Epithelial cell of esophagus (primary cell): ENCODE measurements around the gene PLXNA2.

Experiments
- DNase-seq: peaks from one replicate; pipeline ENCODE4 v3.0.0; 2010; ENCODE audit warnings: low read depth
- H3K4me3 ChIP-seq: 2 replicates; pipeline ENCODE4 v1.5.1; 2011; ENCODE audit warnings: mild to moderate bottlenecking, low read length, control low read depth
- TF ChIP-seq, protein P1 (sequence below): IDR thresholded peaks from 2 replicates; pipeline ENCODE4 v1.5.1; 2011; ENCODE audit warnings: low read depth, mild to moderate bottlenecking, low read length, control low read depth, inconsistent platforms; ENCODE audit not compliant: insufficient read depth; ENCODE audit errors: missing control alignments

The PLXNA2 gene

DNA sequence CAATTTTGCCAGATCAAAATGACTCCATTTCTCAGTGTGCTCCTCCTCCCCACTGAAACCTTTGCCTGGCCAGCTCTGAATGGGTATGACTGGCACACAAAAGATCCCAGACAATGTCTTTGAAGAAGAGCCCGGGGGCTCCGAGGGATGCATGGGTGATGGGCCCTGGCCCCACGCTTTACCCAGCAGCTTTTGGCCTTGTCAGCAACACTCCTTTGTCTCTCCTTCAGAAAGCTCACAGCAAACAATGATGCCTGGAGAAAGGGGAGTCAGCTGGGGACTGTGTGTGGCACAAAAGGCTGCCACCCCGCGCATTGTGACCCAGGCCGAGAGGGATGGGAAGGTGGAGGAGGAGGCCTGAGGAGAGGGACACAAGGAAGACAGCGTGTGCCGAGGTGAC, 45.9 kb downstream of the PLXNA2 start:
- no peak overlapping the region for H3K4me3 ChIP-seq
- DNase-seq = no peak
- TF ChIP-seq, protein P1, sequence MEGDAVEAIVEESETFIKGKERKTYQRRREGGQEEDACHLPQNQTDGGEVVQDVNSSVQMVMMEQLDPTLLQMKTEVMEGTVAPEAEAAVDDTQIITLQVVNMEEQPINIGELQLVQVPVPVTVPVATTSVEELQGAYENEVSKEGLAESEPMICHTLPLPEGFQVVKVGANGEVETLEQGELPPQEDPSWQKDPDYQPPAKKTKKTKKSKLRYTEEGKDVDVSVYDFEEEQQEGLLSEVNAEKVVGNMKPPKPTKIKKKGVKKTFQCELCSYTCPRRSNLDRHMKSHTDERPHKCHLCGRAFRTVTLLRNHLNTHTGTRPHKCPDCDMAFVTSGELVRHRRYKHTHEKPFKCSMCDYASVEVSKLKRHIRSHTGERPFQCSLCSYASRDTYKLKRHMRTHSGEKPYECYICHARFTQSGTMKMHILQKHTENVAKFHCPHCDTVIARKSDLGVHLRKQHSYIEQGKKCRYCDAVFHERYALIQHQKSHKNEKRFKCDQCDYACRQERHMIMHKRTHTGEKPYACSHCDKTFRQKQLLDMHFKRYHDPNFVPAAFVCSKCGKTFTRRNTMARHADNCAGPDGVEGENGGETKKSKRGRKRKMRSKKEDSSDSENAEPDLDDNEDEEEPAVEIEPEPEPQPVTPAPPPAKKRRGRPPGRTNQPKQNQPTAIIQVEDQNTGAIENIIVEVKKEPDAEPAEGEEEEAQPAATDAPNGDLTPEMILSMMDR = no peak

DNA sequence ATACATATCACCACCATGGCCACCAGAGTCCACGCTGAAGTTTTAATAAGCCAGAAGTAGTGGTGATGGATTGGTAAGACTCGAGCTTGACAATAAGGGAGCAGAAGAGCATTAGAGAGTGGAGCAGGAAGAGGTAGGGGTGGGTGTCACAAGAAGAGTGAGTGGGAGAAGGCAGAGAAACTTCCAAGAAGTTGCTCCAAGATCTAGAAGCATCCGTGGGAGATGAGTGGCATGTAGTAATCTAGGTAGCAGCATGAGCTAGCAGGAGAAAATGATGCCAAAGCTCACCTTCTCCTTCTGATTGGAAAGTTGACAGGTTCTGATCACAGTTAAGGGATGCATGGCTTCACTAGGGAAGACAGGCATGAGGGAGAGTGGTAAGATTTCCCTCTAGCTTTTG, 49.2 kb downstream of the PLXNA2 start:
- TF ChIP-seq, protein P1 = no peak
- no peak overlapping the region for H3K4me3 ChIP-seq
- DNase-seq = no peak

DNA sequence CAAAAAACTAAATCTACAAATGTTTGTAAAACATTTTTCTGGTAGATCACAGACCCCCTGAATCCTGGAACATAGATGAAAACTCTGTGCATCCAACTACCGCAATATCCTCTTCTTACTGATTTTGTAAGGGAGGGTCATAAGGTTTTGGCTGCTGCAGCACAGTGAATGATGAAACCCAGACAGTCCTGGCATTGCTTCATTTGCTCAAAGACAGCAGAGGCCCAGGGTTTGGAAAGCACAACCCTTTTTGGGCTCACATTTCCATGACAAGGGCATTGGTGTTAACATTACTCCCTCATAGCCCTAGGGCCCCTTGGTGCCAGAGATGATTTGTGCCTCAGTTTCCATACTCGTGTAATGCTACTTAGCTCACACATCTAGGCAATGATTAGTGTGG, 51.2 kb downstream of the PLXNA2 start:
- no peak for DNase-seq
- no peak overlapping the region for H3K4me3 ChIP-seq
- TF ChIP-seq, protein P1 = no peak

DNA sequence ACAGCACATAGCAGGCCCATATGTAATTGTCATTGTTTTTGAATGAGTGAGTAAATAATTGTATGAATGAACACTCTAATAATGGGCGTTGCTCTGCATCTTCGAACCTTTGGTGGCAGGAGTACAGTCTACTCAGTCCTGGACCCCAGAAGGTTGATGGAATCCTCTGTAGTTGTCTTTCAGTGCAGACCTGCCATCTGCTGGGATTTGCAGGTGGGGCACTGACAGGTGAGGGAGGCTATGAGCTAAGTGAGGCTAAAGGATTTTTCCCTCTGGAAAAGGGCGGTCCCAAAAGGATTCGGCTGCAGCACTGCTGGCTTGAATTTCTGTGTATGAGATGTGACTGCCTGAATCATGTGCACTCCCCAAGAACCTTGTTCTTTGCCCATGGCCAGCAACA, 53.4 kb downstream of the PLXNA2 start:
- no peak overlapping the region for H3K4me3 ChIP-seq
- no peak for DNase-seq
- TF ChIP-seq, protein P1 = no peak

DNA sequence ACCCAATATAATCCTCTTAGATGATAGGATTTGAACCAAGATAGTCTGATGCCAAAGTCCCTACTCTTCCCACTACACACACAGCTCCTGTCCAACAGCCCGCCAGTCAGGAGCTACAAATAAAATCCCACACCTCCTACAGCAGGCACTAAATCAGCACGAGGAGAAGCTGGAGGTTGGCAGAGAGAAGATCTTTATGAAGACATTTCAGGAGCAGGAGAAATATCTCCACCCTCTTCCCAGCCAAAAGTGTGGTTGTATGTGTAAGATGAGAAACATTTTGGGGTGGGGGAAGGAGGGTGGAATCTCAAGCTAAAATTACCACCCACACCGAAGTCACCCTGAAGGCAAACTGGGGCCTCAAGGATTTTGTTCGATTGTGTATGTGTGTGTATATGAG, 54.5 kb downstream of the PLXNA2 start:
- TF ChIP-seq, protein P1 = no peak
- DNase-seq = no peak
- no peak overlapping the region for H3K4me3 ChIP-seq

DNA sequence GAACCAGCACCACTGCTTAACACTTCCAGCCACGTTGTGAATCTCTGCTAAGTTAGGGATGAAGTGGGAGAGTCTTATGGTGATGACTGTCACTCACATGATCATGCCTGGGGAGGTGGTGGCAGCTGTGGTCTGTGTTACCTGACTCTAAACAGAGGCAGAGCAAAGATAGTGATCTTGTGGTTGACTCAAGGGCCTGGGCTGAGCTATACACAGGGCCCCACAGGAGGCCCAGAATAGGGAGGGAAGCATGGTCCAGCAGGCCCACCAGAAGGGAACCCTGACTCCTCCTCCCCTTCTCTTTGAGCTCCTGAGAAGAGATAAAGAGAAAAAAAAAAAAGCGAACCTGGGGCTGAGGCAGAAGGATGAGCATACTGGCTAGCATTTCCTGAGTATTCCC, 55.0 kb downstream of the PLXNA2 start:
- H3K4me3 ChIP-seq = no peak overlapping the region
- no peak for DNase-seq
- TF ChIP-seq, protein P1 = no peak

DNA sequence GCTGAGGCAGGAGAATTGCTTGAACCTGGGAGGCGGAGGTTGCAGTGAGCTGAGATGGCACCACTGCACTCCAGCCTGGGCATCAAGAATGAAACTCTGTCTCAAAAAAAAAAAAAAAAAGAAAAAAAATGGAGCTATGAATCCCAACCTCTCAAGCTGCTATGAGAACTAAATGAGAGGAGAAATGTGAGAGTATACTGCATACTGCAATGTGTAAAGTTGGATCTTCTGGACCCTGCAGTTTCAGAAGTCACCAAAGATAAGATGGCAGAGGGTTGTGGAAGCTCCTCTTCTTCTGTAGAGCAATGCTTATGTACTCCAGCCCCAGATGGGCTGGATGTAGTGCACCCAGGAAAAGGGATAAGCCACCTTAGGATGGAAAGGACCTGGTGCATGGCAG, 55.6 kb downstream of the PLXNA2 start:
- DNase-seq = no peak
- no peak overlapping the region for H3K4me3 ChIP-seq
- TF ChIP-seq, protein P1 = no peak
